GM21619 (cell line): ENCODE measurements around the gene RFESD.

Experiments
- ATAC-seq: cut with Tn5 transposase; IDR thresholded peaks from one replicate; pipeline ENCODE4 v1.9.1; 2021; ENCODE audit not compliant: unreplicated experiment

The RFESD gene

GRCh38 chr5:95660060-95660459, 13.5 kb downstream of the RFESD start:
- ATAC-seq = no peak

- ATAC-seq = no peak
Observed at GRCh38 chr5:95662946-95663345, 16.4 kb downstream of the RFESD start.

DNA sequence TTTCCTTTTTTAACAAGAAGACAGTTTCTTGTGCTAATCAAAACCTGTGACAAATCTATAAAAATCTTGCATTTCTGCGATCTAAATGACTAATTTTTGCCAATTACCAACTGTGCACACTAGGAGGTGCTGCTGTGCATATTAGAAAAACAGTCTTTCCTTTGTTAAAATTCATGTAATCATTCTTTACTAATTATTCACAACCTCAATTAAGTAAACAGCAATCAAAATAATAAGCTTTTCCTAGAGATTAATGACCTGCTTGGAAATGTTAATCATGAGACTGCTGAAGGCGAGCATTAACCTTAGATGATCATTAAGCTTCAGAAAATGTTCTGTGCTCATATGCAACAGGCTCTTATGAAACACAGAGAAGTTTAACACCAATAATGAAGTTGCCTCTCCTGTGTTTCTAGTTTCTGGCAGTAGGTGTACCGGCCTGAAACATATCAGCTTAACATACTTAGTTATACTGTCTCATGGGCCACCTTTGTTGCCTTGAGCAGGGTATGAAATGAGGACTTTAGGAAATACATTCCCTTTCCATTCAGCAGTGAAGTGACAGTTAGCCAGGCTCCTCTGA, 17.7 kb downstream of the RFESD start:
- no peak for ATAC-seq

DNA sequence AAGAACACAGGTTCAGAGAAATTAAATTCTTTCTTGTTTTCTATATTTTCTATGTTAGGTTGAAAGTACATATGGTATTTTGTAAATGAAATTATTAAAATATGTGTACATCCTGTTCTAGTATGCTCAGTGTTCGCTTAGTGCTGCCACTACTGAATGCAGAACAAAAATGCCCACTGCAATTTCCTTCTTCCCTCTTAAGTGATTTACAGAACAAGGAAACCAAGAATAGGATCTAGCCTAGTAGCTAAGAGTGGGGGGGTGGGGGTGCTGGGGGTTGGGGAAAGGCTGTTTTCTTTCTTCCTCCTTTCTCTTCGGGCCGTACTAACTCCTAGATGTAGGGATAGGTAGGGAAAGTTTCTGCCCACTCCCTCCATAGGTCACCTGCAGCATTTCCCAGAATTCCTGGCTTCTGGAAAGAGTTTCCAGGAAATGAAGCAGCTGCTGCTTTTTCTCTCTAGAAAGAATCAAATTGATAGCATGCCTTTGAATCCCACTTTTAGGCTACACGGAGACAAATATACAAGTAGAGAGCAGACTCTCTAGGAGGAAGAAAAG, 20.6 kb downstream of the RFESD start:
- ATAC-seq = no peak

DNA sequence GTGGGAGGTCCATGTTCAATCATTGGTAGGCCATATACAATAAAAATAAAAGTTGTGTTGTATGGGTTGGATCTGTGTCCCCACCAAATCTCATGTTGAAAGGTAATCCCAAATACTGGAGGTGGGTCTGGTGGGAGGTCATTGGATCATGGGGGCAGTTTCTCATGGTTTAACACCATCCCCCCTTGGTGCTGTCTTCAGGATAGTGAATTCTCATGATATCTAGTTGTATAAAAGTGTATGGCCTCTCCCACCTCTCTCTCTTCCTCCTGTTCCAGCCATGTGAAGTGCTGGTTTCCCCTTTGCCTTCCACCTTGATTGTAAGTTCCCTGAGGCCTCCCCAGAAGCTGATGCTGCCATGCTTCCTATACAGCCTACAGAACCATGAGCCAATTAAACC, 21.1 kb downstream of the RFESD start:
- no peak for ATAC-seq

DNA sequence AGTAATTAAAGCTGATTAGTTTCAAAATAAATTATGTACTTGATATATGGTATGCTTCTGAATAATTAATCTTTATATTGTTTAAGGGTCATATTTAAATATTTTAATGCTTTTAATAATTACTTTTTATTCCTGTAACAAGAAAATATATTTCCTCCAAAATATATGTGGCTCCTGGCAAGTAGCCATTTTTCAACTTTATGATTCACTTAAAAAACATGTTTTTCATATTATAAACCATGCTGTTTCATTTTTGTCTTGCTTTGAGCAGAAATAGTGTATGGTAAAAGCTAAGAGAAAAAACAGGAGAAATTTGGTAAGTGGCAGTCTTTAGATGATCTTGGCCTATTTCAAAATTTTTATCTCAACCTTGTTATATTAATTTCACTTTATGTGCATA, 21.6 kb downstream of the RFESD start:
- ATAC-seq = no peak

- no peak for ATAC-seq
Observed at GRCh38 chr5:95668728-95669127, 22.2 kb downstream of the RFESD start.

- no peak for ATAC-seq
Observed at GRCh38 chr5:95669540-95669939, 23.0 kb downstream of the RFESD start.

GRCh38 chr5:95669985-95670384, 23.4 kb downstream of the RFESD start:
- ATAC-seq = no peak

- ATAC-seq = no peak
Observed at GRCh38 chr5:95670568-95670967, 24.0 kb downstream of the RFESD start.

DNA sequence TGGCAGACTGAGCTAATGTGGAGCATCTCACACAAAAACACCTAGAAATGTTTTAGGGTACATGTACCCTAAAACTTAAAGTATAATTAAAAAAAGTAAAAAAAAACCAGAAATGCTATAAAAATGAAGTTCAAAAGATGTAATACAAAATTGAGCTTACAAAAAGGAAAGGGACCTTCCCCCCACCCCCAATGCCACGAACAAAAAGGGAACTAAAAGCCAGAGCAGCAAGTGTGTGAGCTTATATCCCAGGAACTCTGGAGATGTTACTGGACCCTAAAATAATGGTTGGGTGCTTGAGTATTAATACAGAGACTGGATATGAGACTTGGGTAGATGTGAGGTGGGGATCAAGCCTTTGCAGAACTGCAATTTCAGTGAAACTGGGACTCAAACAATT, 25.2 kb downstream of the RFESD start:
- ATAC-seq = no peak

- no peak for ATAC-seq
Observed at GRCh38 chr5:95672641-95673040, 26.1 kb downstream of the RFESD start.

GRCh38 chr5:95673081-95673480, 26.5 kb downstream of the RFESD start:
- no peak for ATAC-seq

GRCh38 chr5:95682891-95683290, 36.3 kb downstream of the RFESD start, which contains the start of gene SPATA9:
Gene SPATA9, minus strand, starts transcription at chr5:95682991. Its CDS starts 137 bp downstream, at chr5:95682854.
- ATAC-seq = no peak

DNA sequence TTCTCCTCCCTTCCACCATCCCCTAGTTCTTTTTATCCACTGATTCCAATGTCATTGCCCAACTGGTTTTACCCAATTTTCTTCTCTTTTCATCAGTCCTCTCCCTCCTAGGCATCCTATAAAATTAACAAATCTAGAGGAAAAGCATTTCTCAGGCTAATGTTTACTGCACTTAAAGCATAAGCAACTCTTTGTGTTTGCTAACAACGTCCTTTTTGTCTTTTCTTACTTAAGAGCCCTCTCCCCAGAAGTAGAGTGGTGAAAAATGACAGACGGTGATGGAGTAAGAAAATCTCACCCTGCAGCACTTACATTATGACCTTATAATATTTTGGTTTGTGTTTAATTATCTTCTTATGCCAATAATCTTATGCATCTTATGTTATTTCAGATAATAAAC, 37.8 kb downstream of the RFESD start:
- no peak for ATAC-seq

GRCh38 chr5:95686651-95687050, 40.1 kb downstream of the RFESD start:
- ATAC-seq = no peak

DNA sequence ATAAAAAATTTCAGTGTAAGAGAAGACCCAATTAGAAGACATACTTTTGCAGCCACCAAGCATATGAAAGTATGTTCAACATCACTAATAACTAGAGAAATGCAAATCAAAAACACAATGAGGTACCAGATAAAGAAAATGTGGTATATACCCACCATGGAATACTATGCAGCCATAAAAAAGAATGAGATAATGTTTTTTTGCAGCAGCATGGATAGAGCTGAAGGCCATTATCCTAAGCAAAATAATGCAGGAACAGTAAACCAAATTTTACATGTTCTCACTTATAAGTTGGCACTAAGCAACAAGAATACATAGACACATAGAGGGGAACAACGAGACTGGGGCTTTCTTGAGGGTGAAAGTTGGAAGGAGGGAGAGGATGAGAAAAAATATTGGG, 43.1 kb downstream of the RFESD start:
- ATAC-seq = no peak

- ATAC-seq = no peak
Observed at GRCh38 chr5:95690333-95690732, 43.8 kb downstream of the RFESD start.

- no peak for ATAC-seq
Observed at GRCh38 chr5:95697781-95698681, 51.5 kb downstream of the RFESD start.

DNA sequence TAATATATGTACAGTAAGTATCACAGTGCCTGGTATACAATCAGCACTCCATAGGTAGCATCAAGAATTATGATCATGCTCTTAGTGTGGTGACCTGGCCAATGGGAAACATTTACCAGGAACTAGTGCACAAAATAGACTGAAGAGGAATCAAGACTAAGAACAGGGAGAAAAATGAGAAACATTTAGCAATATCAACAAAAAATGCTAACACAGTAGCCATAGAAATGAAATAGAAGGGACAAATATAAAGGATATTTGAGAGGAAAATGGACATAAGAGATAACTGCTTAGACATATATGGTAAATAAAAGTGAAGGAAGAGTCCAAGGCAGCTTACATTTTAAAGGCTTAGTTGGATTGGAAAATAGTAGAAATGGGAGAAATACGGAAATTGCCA, 52.8 kb downstream of the RFESD start:
- ATAC-seq = no peak

- no peak for ATAC-seq
Observed at GRCh38 chr5:95701074-95701473, 54.5 kb downstream of the RFESD start.

DNA sequence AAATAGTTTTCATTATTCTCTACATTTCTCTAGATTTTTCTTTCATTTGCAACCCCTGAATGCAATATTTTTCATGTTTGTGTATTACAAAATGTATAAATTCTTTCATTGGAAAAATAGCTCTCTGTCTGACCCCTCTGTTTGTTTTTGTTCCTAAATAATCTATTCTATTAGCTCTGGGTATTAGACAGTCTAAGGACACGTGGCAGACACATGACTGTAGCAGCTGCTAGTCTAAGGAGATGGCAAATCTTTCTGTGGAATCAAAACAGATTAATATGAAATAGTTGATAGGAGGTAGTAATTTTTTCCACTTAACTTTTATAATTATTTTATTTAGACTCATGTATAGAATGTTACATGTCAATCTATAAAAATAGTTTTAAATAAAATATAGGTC, 57.6 kb downstream of the RFESD start:
- no peak for ATAC-seq
